GM21528 (cell line): Measurements from ENCODE around the gene SLC17A5.

ENCODE experiments used
- ATAC-seq: cut with Tn5 transposase; IDR thresholded peaks from one replicate; pipeline ENCODE4 v1.9.1; 2021; ENCODE audit warnings: mild to moderate bottlenecking, moderate library complexity; ENCODE audit not compliant: unreplicated experiment, low FRiP score

SLC17A5 gene

GRCh38 chr6:73667798-73668197 lies 14.0 kb upstream of the SLC17A5 start:
- no peak for ATAC-seq

- no peak for ATAC-seq
Observed at GRCh38 chr6:73666393-73666792, 12.6 kb upstream of the SLC17A5 start.

- ATAC-seq = no peak
Observed at GRCh38 chr6:73665686-73666319, 12.0 kb upstream of the SLC17A5 start.

GRCh38 chr6:73664701-73665100 lies 10.9 kb upstream of the SLC17A5 start:
- no peak for ATAC-seq

GRCh38 chr6:73657201-73657600 lies 3.4 kb upstream of the SLC17A5 start:
- no peak for ATAC-seq

GRCh38 chr6:73656531-73657145 lies 2.8 kb upstream of the SLC17A5 start:
- ATAC-seq = no peak

GRCh38 chr6:73655341-73655917 lies 1.6 kb upstream of the SLC17A5 start:
- ATAC-seq = no peak

GRCh38 chr6:73652637-73653570 lies 888 bp downstream of the SLC17A5 start:
- ATAC-seq = peak; percentile 51

- ATAC-seq = no peak
Observed at GRCh38 chr6:73649783-73650182, 4.0 kb downstream of the SLC17A5 start.

GRCh38 chr6:73648166-73648565 lies 5.6 kb downstream of the SLC17A5 start:
- no peak for ATAC-seq

GRCh38 chr6:73644941-73645591 lies 8.7 kb downstream of the SLC17A5 start:
- no peak for ATAC-seq

GRCh38 chr6:73644030-73644429 lies 9.8 kb downstream of the SLC17A5 start:
- ATAC-seq = no peak

GRCh38 chr6:73642530-73642929 lies 11.3 kb downstream of the SLC17A5 start:
- no peak for ATAC-seq

- no peak for ATAC-seq
Observed at GRCh38 chr6:73640179-73640750, 13.5 kb downstream of the SLC17A5 start.

- no peak for ATAC-seq
Observed at GRCh38 chr6:73639040-73639439, 14.8 kb downstream of the SLC17A5 start.

- no peak for ATAC-seq
Observed at GRCh38 chr6:73637404-73637803, 16.4 kb downstream of the SLC17A5 start.

- ATAC-seq = no peak
Observed at GRCh38 chr6:73636048-73636447, 17.7 kb downstream of the SLC17A5 start.

- no peak for ATAC-seq
Observed at GRCh38 chr6:73632346-73632745, 21.4 kb downstream of the SLC17A5 start.

- no peak for ATAC-seq
Observed at GRCh38 chr6:73631849-73632248, 21.9 kb downstream of the SLC17A5 start.

GRCh38 chr6:73630401-73630800 lies 23.4 kb downstream of the SLC17A5 start:
- ATAC-seq = no peak
